HepG2 (cell line): ENCODE data around the gene SH2D5. TPM values are rescaled to one million over a fixed set of nuclear protein-coding genes. Genes with fewer than 3 reads are reported as not detected.

Experiments used
- ATAC-seq: fragments of 200-7000 bp; cut with Tn5 transposase; 3 replicates; pipeline ENCODE4 v1.9.1; 2020; ENCODE audit warnings: mild to moderate bottlenecking, moderate library complexity
- BruUV-seq: library from RNA; stranded (reverse); fragments of 400-500 nt; replicated peaks from 2 replicates; lab custom pipeline; 2021; lab: Mats Ljungman, UMichigan
- CTCF ChIA-PET: fragments of 300-600 bp; formaldehyde crosslinking; extraction: SDS; loops from one replicate; lab custom pipeline; 2021; ENCODE audit warnings: low total read pairs, inconsistent platforms, low intra/inter-chr PET ratio; lab: Yijun Ruan, JAX
- POLR2A ChIA-PET: fragments of 350-600 bp; sonication (Branson Sonifier 250); formaldehyde crosslinking; loops from one replicate; lab custom pipeline; 2020; ENCODE audit warnings: antibody characterized with exemption, inconsistent platforms; lab: Yijun Ruan, JAX
- DNase-seq: peaks from one replicate; pipeline ENCODE4 v3.0.0-alpha.2; 2015; ENCODE audit warnings: low spot score
- FAIRE-seq: peaks from 3 replicates; lab custom pipeline; 2011; peaks lifted over from hg19 to GRCh38; lab: Jason Lieb, UNC
- H2AFZ ChIP-seq: one replicate; pipeline ENCODE4 v1.6.1; 2011; ENCODE audit warnings: low read length, inconsistent platforms
- H3K27ac ChIP-seq: fragments of 300-600 bp; 3 replicates; pipeline ENCODE4 v1.8.0; 2011; ENCODE audit warnings: mixed run types, mild to moderate bottlenecking, mixed read lengths, low read length, inconsistent platforms; ENCODE audit not compliant: insufficient read depth; ENCODE audit errors: extremely low read length
- H3K27me3 ChIP-seq, 2 experiments: fragments of 200-600 bp in 1 of 2; 2 replicates in 1 of 2; 3 replicates in 1 of 2; pipeline versions ENCODE4 v1.6.0 to v1.8.0; 2011; ENCODE audit warnings: low read length in 2 of 2, mild to moderate bottlenecking in 2 of 2, moderate library complexity in 2 of 2, inconsistent platforms in 1 of 2; ENCODE audit not compliant: insufficient read depth in 2 of 2, control insufficient read depth in 1 of 2
- H3K36me3 ChIP-seq, 2 experiments: fragments of 200-600 bp in 1 of 2; replicated peaks in 1 of 2; 2 replicates in 1 of 2; 3 replicates in 1 of 2; pipeline versions ENCODE4 v1.5.1 to v1.8.0; 2011; ENCODE audit warnings: low read length in 2 of 2, inconsistent platforms in 1 of 2; ENCODE audit not compliant: insufficient read depth in 2 of 2, control insufficient read depth in 1 of 2
- H3K4me1 ChIP-seq: 2 replicates; pipeline ENCODE4 v1.5.1; 2012; ENCODE audit warnings: low read length, inconsistent platforms; ENCODE audit not compliant: insufficient read depth
- H3K4me2 ChIP-seq: 2 replicates; pipeline ENCODE4 v1.6.0; 2011; ENCODE audit warnings: low read depth, low read length, inconsistent platforms
- H3K4me3 ChIP-seq, 3 experiments: fragments of 200-600 bp in 1 of 3; sonication (generic), shearing (Covaris generic) in 1 of 3; replicated peaks in 1 of 3; 2 replicates each; pipeline ENCODE4 v1.5.1; 2011 to 2016; ENCODE audit warnings: low read length in 3 of 3, inconsistent platforms in 2 of 3, low read depth in 2 of 3, mild to moderate bottlenecking in 2 of 3, control low read depth in 1 of 3, mixed read lengths in 1 of 3; ENCODE audit not compliant: insufficient read depth in 1 of 3
- H3K79me2 ChIP-seq: one replicate; pipeline ENCODE4 v1.6.1; 2011; ENCODE audit warnings: low read length, inconsistent platforms; ENCODE audit not compliant: insufficient read depth
- H3K9ac ChIP-seq: 2 replicates; pipeline ENCODE4 v1.6.0; 2011; ENCODE audit warnings: mild to moderate bottlenecking, low read depth, low read length, inconsistent platforms; ENCODE audit not compliant: insufficient read depth
- H3K9me3 ChIP-seq: 2 replicates; pipeline ENCODE4 v1.5.1; 2012; ENCODE audit warnings: mild to moderate bottlenecking, low read length
- H4K20me1 ChIP-seq: 2 replicates; pipeline ENCODE4 v1.6.0; 2011; ENCODE audit warnings: inconsistent platforms, mild to moderate bottlenecking, low read length, moderate library complexity; ENCODE audit not compliant: insufficient read depth
- ATF1 ChIP-seq: IDR thresholded peaks from 2 replicates; pipeline ENCODE4 v1.6.1; 2016; ENCODE audit warnings: mild to moderate bottlenecking, control low read depth
- HNRNPLL ChIP-seq: fragments of 200-400 bp; formaldehyde crosslinking; IDR thresholded peaks from 2 replicates; pipeline ENCODE4 v1.6.1; 2017; ENCODE audit warnings: mild to moderate bottlenecking, low read depth, low read length; ENCODE audit not compliant: poor library complexity, severe bottlenecking
- KLF9 ChIP-seq: IDR thresholded peaks from 2 replicates; pipeline ENCODE4 v1.6.1; 2016; ENCODE audit warnings: low read depth
- MAFG ChIP-seq: sonication (generic); formaldehyde crosslinking; IDR thresholded peaks from 2 replicates; pipeline ENCODE4 v1.5.1; 2020; ENCODE audit warnings: mild to moderate bottlenecking, missing genetic modification reagents
- MZF1 ChIP-seq: sonication (generic); formaldehyde crosslinking; IDR thresholded peaks from 2 replicates; pipeline ENCODE4 v1.8.1; 2023; ENCODE audit warnings: mild to moderate bottlenecking, missing genetic modification reagents, borderline replicate concordance
- RCOR2 ChIP-seq: IDR thresholded peaks from 2 replicates; pipeline ENCODE4 v1.6.1; 2016; ENCODE audit warnings: missing biosample characterization, missing genetic modification reagents
- RFX1 ChIP-seq: fragments of 450-650 bp; IDR thresholded peaks from 2 replicates; pipeline ENCODE4 v1.6.1; 2017
- RFX3 ChIP-seq: IDR thresholded peaks from 2 replicates; pipeline ENCODE4 v1.6.1; 2016; ENCODE audit warnings: missing biosample characterization, missing genetic modification reagents
- ZNF24 ChIP-seq: fragments of 450-650 bp; IDR thresholded peaks from 2 replicates; pipeline ENCODE4 v1.6.1; 2017; ENCODE audit warnings: antibody characterized with exemption, mild to moderate bottlenecking
- ZNF563 ChIP-seq: sonication (generic); formaldehyde crosslinking; IDR thresholded peaks from 2 replicates; pipeline ENCODE4 v1.8.0; 2022; ENCODE audit warnings: mild to moderate bottlenecking, moderate library complexity, missing genetic modification reagents
- WGBS: methylation state at CpG from one replicate; pipeline ENCODE4 v1.1.6; 2017; ENCODE audit warnings: low lambda C conversion rate; 5-methylcytosine and 5-hydroxymethylcytosine counted together
- in situ Hi-C: cut with HindIII; loops from 2 replicates; pipeline ENCODE4 v1.10.0; 2017; ENCODE audit warnings: low pct_unique_long_range_greater_than_20kb; ENCODE audit not compliant: extremely low pct_ligation_motif_present
- intact Hi-C: fragments of 100-400 bp; cut with micrococcal nuclease; formaldehyde crosslinking; loops from one replicate; pipeline ENCODE4 v1.10.0; 2022; ENCODE audit not compliant: unreplicated experiment
- polyA plus RNA-seq, 8 experiments: library from polyadenylated mRNA; depleted of rRNA in 3 of 8; stranded (reverse) in 7 of 8; unstranded in 1 of 8; fragments of >200 nt; fragmentation: Illumina TruSeq in 4 of 8; extraction: Trizol in 4 of 8; gene quantifications; 2 replicates each; pipeline versions ENCODE4 v1.2.1 to v1.2.3, GENCODE V29; 2011 to 2016; ENCODE audit warnings: low read depth in 4 of 8, missing spikeins in 1 of 8, mixed read lengths in 1 of 8; ENCODE audit not compliant: insufficient read depth in 1 of 8
- total RNA-seq, 5 experiments: library from RNA; depleted of rRNA; stranded (reverse); fragments of >200 nt; fragmentation: Illumina TruSeq; extraction: Trizol; gene quantifications; 2 replicates each; pipeline ENCODE4 v1.2.3, GENCODE V29; 2016; ENCODE audit warnings: low read depth in 1 of 5
- TF ChIP-seq, protein P1 (sequence below): sonication (generic); formaldehyde crosslinking; IDR thresholded peaks from 2 replicates; pipeline ENCODE4 v1.5.0; 2020; ENCODE audit warnings: missing genetic modification reagents
- TF ChIP-seq, protein P2 (sequence below): sonication (generic); formaldehyde crosslinking; IDR thresholded peaks from 2 replicates; pipeline ENCODE4 v1.9.0; 2021; ENCODE audit warnings: missing genetic modification reagents, borderline replicate concordance
- TF ChIP-seq, protein P3 (sequence below): IDR thresholded peaks from 2 replicates; pipeline ENCODE4 v1.6.1; 2016
- TF ChIP-seq, protein P4 (sequence below): sonication (generic); formaldehyde crosslinking; IDR thresholded peaks from 2 replicates; pipeline ENCODE4 v1.5.1; 2020; ENCODE audit warnings: mild to moderate bottlenecking, missing genetic modification reagents, moderate library complexity

The SH2D5 gene
- total and polyA plus RNA-seq, 2 of the 13 experiments (the other 11 are each of a cell fraction or from before 2014, with no cell fraction given) = 1.2 to 3.4 TPM

DNA sequence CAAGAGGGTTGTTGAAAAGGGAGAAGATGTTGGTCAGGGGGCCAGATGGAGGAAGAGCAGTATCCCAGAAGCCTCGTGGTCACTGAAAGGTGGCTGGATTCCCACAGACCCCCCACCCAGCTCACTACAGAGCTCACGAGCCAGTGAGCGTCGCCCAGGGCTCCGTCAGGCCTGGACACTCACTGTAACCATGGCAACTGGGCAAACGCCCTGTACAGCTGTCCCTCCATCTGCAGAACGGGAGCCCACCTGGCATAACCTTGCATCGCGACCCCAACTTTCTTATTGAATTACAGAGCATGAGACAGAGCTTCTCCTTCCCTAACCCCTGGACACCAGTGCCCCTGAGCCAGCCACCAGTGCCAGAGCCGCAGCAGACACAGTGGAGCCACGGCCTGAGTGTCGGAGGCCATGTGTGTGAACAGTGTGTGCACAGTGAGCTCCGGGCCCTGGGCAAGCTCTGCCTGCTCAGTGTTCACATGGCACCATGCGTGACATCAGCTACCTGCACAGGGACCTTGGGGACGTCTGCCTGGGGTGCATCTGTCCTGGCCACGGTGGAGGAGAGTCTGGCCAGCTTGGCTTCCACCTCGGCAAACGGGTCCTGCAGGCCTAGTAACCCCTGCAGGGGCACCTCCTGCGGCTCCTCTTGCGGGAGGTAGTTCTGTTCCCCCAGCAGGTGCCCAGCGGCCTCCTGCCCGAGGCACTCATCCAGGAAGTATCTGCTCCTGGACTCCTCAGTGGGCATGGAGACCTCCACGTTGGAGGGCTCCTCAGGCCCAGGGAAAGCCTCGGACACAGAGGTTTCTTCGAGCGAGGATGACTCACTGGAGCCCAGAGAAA lies 45.4 kb downstream of the SH2D5 start:
- no peak overlapping the region for H3K27ac ChIP-seq
- no peak for DNase-seq
- H3K79me2 ChIP-seq = no peaks in the 10 kb centered on the region
- no peaks in the 10 kb centered on the region for H3K36me3 ChIP-seq
- no peaks in the 10 kb centered on the region for H3K9me3 ChIP-seq
- WGBS = 11% methylated on average over 1 of the region's 26 CpGs
- H3K4me3 ChIP-seq = peak overlapping the region in 1 of 3 experiments; percentile 13; a peak in 1 of 6 replicates
- peaks cover 2 to 53% of the 10 kb centered on the region in 2 experiments; a peak in 4 of 5 replicates for H3K27me3 ChIP-seq
- ChIA-PET CTCF (no interaction called here), POLR2A (no interaction called here)
- H2AFZ ChIP-seq = no peak overlapping the region
- no peak for FAIRE-seq
- intact Hi-C loops (no loop called here), in situ Hi-C loops (no loop called here)
- no peaks in the 10 kb centered on the region for H4K20me1 ChIP-seq
- BruUV-seq = no TSS peak
- peak; percentile 64 for ATAC-seq
- peaks cover 41% of the 10 kb centered on the region for H3K4me1 ChIP-seq
- H3K9ac ChIP-seq = no peak overlapping the region
- peak overlapping the region; percentile 38 for H3K4me2 ChIP-seq
- TF ChIP-seq RFX1 (peak; percentile 69), ZNF563 (CRISPR knock-in tag) (no peak), MZF1 (CRISPR knock-in tag) (no peak), RFX3 (CRISPR knock-in tag) (peak; percentile 62), KLF9 (CRISPR knock-in tag) (no peak), MAFG (CRISPR knock-in tag) (no peak), ZNF24 (no peak), ATF1 (CRISPR knock-in tag) (no peak), RCOR2 (CRISPR knock-in tag) (no peak), HNRNPLL (no peak)
- TF ChIP-seq, protein P1, sequence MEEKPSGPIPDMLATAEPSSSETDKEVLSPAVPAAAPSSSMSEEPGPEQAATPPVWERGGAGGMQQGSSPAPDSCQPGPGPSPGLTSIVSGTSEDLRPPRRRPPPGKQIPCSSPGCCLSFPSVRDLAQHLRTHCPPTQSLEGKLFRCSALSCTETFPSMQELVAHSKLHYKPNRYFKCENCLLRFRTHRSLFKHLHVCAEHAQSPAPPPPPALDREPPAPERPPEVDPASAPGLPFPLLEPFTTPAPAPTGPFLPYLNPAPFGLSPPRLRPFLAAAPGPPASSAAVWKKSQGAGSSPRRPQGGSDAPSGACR (CRISPR knock-in tag) = no peak
- TF ChIP-seq, protein P2, sequence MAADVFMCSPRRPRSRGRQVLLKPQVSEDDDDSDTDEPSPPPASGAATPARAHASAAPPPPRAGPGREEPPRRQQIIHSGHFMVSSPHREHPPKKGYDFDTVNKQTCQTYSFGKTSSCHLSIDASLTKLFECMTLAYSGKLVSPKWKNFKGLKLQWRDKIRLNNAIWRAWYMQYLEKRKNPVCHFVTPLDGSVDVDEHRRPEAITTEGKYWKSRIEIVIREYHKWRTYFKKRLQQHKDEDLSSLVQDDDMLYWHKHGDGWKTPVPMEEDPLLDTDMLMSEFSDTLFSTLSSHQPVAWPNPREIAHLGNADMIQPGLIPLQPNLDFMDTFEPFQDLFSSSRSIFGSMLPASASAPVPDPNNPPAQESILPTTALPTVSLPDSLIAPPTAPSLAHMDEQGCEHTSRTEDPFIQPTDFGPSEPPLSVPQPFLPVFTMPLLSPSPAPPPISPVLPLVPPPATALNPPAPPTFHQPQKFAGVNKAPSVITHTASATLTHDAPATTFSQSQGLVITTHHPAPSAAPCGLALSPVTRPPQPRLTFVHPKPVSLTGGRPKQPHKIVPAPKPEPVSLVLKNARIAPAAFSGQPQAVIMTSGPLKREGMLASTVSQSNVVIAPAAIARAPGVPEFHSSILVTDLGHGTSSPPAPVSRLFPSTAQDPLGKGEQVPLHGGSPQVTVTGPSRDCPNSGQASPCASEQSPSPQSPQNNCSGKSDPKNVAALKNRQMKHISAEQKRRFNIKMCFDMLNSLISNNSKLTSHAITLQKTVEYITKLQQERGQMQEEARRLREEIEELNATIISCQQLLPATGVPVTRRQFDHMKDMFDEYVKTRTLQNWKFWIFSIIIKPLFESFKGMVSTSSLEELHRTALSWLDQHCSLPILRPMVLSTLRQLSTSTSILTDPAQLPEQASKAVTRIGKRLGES (CRISPR knock-in tag) = no peak
- TF ChIP-seq, protein P3, sequence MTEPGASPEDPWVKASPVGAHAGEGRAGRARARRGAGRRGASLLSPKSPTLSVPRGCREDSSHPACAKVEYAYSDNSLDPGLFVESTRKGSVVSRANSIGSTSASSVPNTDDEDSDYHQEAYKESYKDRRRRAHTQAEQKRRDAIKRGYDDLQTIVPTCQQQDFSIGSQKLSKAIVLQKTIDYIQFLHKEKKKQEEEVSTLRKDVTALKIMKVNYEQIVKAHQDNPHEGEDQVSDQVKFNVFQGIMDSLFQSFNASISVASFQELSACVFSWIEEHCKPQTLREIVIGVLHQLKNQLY = no peak
- TF ChIP-seq, protein P4, sequence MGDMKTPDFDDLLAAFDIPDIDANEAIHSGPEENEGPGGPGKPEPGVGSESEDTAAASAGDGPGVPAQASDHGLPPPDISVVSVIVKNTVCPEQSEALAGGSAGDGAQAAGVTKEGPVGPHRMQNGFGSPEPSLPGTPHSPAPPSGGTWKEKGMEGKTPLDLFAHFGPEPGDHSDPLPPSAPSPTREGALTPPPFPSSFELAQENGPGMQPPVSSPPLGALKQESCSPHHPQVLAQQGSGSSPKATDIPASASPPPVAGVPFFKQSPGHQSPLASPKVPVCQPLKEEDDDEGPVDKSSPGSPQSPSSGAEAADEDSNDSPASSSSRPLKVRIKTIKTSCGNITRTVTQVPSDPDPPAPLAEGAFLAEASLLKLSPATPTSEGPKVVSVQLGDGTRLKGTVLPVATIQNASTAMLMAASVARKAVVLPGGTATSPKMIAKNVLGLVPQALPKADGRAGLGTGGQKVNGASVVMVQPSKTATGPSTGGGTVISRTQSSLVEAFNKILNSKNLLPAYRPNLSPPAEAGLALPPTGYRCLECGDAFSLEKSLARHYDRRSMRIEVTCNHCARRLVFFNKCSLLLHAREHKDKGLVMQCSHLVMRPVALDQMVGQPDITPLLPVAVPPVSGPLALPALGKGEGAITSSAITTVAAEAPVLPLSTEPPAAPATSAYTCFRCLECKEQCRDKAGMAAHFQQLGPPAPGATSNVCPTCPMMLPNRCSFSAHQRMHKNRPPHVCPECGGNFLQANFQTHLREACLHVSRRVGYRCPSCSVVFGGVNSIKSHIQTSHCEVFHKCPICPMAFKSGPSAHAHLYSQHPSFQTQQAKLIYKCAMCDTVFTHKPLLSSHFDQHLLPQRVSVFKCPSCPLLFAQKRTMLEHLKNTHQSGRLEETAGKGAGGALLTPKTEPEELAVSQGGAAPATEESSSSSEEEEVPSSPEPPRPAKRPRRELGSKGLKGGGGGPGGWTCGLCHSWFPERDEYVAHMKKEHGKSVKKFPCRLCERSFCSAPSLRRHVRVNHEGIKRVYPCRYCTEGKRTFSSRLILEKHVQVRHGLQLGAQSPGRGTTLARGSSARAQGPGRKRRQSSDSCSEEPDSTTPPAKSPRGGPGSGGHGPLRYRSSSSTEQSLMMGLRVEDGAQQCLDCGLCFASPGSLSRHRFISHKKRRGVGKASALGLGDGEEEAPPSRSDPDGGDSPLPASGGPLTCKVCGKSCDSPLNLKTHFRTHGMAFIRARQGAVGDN (CRISPR knock-in tag) = peak; percentile 8; the same call in 1 of the 2 replicates
